Measurements from ENCODE around the gene ZNF609.

Gene ZNF609

GRCh38 chr15:64521726-64522164 lies 61.4 kb downstream of the ZNF609 start:
- CTCF ChIA-PET = interaction anchor here (0.8 to 1.4 kb wide), 2 partner anchors 11 to 15 kb away, joined by 3 to 4 read pairs; no protein-coding TSS in a partner anchor
- POLR2A ChIA-PET = no interaction called here
- no peak overlapping the region for H3K4me3 ChIP-seq (ENCODE audit: control insufficient read depth in 1 of 7, extremely low read depth in 1 of 7, insufficient read depth in 4 of 7, low read depth in 2 of 7, low read length in 6 of 7)
- no peak overlapping the region for H3K27ac ChIP-seq (ENCODE audit: insufficient read depth in 1 of 2, low read depth in 1 of 2, low read length in 2 of 2, poor library complexity in 1 of 2, severe bottlenecking in 2 of 2)
- no peaks in the 10 kb centered on the region for H3K27me3 ChIP-seq (replicated peaks in 2 of 5; ENCODE audit: control insufficient read depth in 4 of 5, insufficient read depth in 5 of 5, low read length in 4 of 5)
- no peaks in the 10 kb centered on the region for H3K9me3 ChIP-seq (ENCODE audit: control extremely low read depth in 1 of 5, control insufficient read depth in 4 of 5, insufficient read depth in 2 of 5, low read depth in 1 of 5, low read length in 4 of 5)
- peaks cover 3 to 11% (median 6%) of the 10 kb centered on the region in 4 experiments for H3K36me3 ChIP-seq (ENCODE audit: control insufficient read depth in 4 of 4, insufficient read depth in 4 of 4, low read length in 3 of 4)
- peak; percentile 48 to 77 (median 58) for DNase-seq
- 42% methylated on average over 3 of the region's 3 CpGs for WGBS (ENCODE audit: insufficient coverage)
- H3K4me1 ChIP-seq (ENCODE audit: control extremely low read depth in 1 of 4, control insufficient read depth in 4 of 4, insufficient read depth in 4 of 4, low read length in 3 of 4) = peaks cover 0 to 8% (median 5%) of the 10 kb centered on the region in 4 experiments

- H3K36me3 ChIP-seq (ENCODE audit: control insufficient read depth in 4 of 4, insufficient read depth in 4 of 4, low read length in 3 of 4) = peaks cover 3 to 10% (median 6%) of the 10 kb centered on the region in 4 experiments
- WGBS (ENCODE audit: insufficient coverage) = 100% methylated on average over 1 of the region's 1 CpG
- H3K27me3 ChIP-seq (replicated peaks in 2 of 5; ENCODE audit: control insufficient read depth in 4 of 5, insufficient read depth in 5 of 5, low read length in 4 of 5) = no peaks in the 10 kb centered on the region
- no peak overlapping the region for H3K4me3 ChIP-seq (ENCODE audit: control insufficient read depth in 1 of 7, extremely low read depth in 1 of 7, insufficient read depth in 4 of 7, low read depth in 2 of 7, low read length in 6 of 7)
- DNase-seq = no peak
- no peak overlapping the region for H3K27ac ChIP-seq (ENCODE audit: insufficient read depth in 1 of 2, low read depth in 1 of 2, low read length in 2 of 2, poor library complexity in 1 of 2, severe bottlenecking in 2 of 2)
- ChIA-PET CTCF (interaction anchor here (1.2 to 1.4 kb wide), 2 partner anchors 15 to 113 kb away, joined by 3 to 4 read pairs; no protein-coding TSS in a partner anchor), POLR2A (interaction anchor here (0.7 kb wide), 1 partner anchor 32 kb away, joined by 3 read pairs; no protein-coding TSS in a partner anchor)
- H3K4me1 ChIP-seq (ENCODE audit: control extremely low read depth in 1 of 4, control insufficient read depth in 4 of 4, insufficient read depth in 4 of 4, low read length in 3 of 4) = peaks cover 0 to 11% (median 7%) of the 10 kb centered on the region in 4 experiments
- no peaks in the 10 kb centered on the region for H3K9me3 ChIP-seq (ENCODE audit: control extremely low read depth in 1 of 5, control insufficient read depth in 4 of 5, insufficient read depth in 2 of 5, low read depth in 1 of 5, low read length in 4 of 5)
These were observed 61.9 kb downstream of the ZNF609 start for GRCh38 chr15:64522226-64522823.

- CTCF ChIA-PET = interaction anchor here (1.2 kb wide), 1 partner anchor 112 kb away, joined by 3 read pairs; no protein-coding TSS in a partner anchor
- Histone ChIP-seq H3K27me3 (replicated peaks in 2 of 5; ENCODE audit: control insufficient read depth in 4 of 5, insufficient read depth in 5 of 5, low read length in 4 of 5) (no peaks in the 10 kb centered on the region), H3K9me3 (ENCODE audit: control extremely low read depth in 1 of 5, control insufficient read depth in 4 of 5, insufficient read depth in 2 of 5, low read depth in 1 of 5, low read length in 4 of 5) (no peaks in the 10 kb centered on the region), H3K4me3 (ENCODE audit: control insufficient read depth in 1 of 7, extremely low read depth in 1 of 7, insufficient read depth in 4 of 7, low read depth in 2 of 7, low read length in 6 of 7) (no peak overlapping the region), H3K27ac (ENCODE audit: insufficient read depth in 1 of 2, low read depth in 1 of 2, low read length in 2 of 2, poor library complexity in 1 of 2, severe bottlenecking in 2 of 2) (no peak overlapping the region), H3K36me3 (ENCODE audit: control insufficient read depth in 4 of 4, insufficient read depth in 4 of 4, low read length in 3 of 4) (peaks cover 1 to 9% (median 3%) of the 10 kb centered on the region in 4 experiments), H3K4me1 (ENCODE audit: control extremely low read depth in 1 of 4, control insufficient read depth in 4 of 4, insufficient read depth in 4 of 4, low read length in 3 of 4) (peaks cover 0 to 17% (median 11%) of the 10 kb centered on the region in 4 experiments)
- 100% methylated on average over 5 of the region's 5 CpGs for WGBS (ENCODE audit: insufficient coverage)
- DNase-seq = no peak
- POLR2A ChIA-PET = interaction anchor here (0.7 kb wide), 1 partner anchor 33 kb away, joined by 3 read pairs; no protein-coding TSS in a partner anchor
These were observed 62.9 kb downstream of the ZNF609 start for GRCh38 chr15:64523240-64523639.

DNA sequence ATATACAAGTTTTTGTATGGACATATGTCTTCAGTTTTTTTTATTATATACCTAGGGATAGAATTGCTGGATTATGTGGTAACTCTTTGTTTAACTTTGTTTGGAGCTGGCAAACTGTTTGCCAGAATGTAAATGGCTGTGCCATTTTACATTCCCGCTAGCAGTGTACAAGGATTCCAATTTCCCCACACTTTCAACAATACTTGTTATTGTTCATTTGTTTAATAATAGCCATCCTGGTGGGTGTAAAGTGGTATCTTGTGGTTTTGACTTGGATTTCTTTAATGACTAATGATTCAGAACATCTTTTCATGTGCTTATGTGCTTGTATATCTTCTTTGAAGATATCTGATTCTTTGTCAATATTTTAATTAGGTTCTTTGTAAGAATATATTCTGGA lies 64.4 kb downstream of the ZNF609 start:
- POLR2A ChIA-PET = no interaction called here
- Histone ChIP-seq H3K9me3 (ENCODE audit: control extremely low read depth in 1 of 5, control insufficient read depth in 4 of 5, insufficient read depth in 2 of 5, low read depth in 1 of 5, low read length in 4 of 5) (no peaks in the 10 kb centered on the region), H3K27me3 (replicated peaks in 2 of 5; ENCODE audit: control insufficient read depth in 4 of 5, insufficient read depth in 5 of 5, low read length in 4 of 5) (no peaks in the 10 kb centered on the region), H3K4me3 (ENCODE audit: control insufficient read depth in 1 of 7, extremely low read depth in 1 of 7, insufficient read depth in 4 of 7, low read depth in 2 of 7, low read length in 6 of 7) (no peak overlapping the region), H3K27ac (ENCODE audit: insufficient read depth in 1 of 2, low read depth in 1 of 2, low read length in 2 of 2, poor library complexity in 1 of 2, severe bottlenecking in 2 of 2) (no peak overlapping the region), H3K4me1 (ENCODE audit: control extremely low read depth in 1 of 4, control insufficient read depth in 4 of 4, insufficient read depth in 4 of 4, low read length in 3 of 4) (peaks cover 0 to 17% (median 11%) of the 10 kb centered on the region in 4 experiments), H3K36me3 (ENCODE audit: control insufficient read depth in 4 of 4, insufficient read depth in 4 of 4, low read length in 3 of 4) (peaks cover 4 to 18% (median 8%) of the 10 kb centered on the region in 4 experiments)
- no CpG with 5 or more reads among the region's 1 CpG for WGBS (ENCODE audit: insufficient coverage)
- DNase-seq = no peak
- CTCF ChIA-PET = interaction anchor here (0.6 to 1.0 kb wide), 2 partner anchors 11 to 66 kb away, joined by 3 read pairs; no protein-coding TSS in a partner anchor

DNA sequence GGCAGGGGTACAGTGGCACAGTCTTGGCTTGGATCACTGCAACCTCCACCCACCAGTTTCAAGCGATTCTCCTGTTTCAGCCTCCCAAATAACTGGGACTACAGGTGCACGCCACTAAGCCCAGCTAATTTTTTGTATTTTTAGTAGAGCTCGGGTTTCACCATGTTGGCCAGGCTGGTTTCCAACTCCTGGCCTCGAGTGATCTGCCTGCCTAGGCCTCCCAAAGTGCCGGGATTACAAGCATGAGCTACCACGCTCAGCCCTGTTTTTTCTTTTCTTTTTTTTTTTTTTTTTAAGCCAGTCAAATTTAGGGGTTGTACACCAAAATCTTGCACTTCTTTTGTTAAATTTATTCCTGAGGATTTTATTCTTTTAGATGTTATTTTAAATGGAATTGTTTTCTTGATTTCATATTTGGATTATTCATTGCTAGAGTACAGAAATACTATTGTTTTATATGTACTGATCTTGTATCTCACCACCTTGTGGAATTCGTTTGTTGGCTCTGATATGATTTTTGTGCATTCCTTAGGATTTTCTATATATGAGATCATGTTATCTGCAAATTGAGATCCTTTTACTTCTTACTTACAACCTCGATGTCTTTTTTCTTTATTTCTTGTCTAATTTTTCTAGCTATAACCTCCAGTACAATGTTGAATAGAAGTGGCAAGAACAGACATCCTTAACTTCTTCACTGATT lies 65.6 kb downstream of the ZNF609 start:
- no peak overlapping the region for H3K27ac ChIP-seq (ENCODE audit: insufficient read depth in 1 of 2, low read depth in 1 of 2, low read length in 2 of 2, poor library complexity in 1 of 2, severe bottlenecking in 2 of 2)
- H3K36me3 ChIP-seq (ENCODE audit: control insufficient read depth in 4 of 4, insufficient read depth in 4 of 4, low read length in 3 of 4) = peaks cover 2 to 13% (median 7%) of the 10 kb centered on the region in 4 experiments
- H3K9me3 ChIP-seq (ENCODE audit: control extremely low read depth in 1 of 5, control insufficient read depth in 4 of 5, insufficient read depth in 2 of 5, low read depth in 1 of 5, low read length in 4 of 5) = no peaks in the 10 kb centered on the region
- ChIA-PET POLR2A (no interaction called here), CTCF (interaction anchor here (1.0 to 1.1 kb wide), 2 partner anchors 11 to 128 kb away, joined by 3 to 4 read pairs; no protein-coding TSS in a partner anchor)
- H3K4me1 ChIP-seq (ENCODE audit: control extremely low read depth in 1 of 4, control insufficient read depth in 4 of 4, insufficient read depth in 4 of 4, low read length in 3 of 4) = peaks cover 0 to 17% (median 11%) of the 10 kb centered on the region in 4 experiments
- DNase-seq = no peak
- H3K27me3 ChIP-seq (replicated peaks in 2 of 5; ENCODE audit: control insufficient read depth in 4 of 5, insufficient read depth in 5 of 5, low read length in 4 of 5) = no peaks in the 10 kb centered on the region
- no peak overlapping the region for H3K4me3 ChIP-seq (ENCODE audit: control insufficient read depth in 1 of 7, extremely low read depth in 1 of 7, insufficient read depth in 4 of 7, low read depth in 2 of 7, low read length in 6 of 7)
- 95% methylated on average over 3 of the region's 8 CpGs for WGBS (ENCODE audit: insufficient coverage)

DNA sequence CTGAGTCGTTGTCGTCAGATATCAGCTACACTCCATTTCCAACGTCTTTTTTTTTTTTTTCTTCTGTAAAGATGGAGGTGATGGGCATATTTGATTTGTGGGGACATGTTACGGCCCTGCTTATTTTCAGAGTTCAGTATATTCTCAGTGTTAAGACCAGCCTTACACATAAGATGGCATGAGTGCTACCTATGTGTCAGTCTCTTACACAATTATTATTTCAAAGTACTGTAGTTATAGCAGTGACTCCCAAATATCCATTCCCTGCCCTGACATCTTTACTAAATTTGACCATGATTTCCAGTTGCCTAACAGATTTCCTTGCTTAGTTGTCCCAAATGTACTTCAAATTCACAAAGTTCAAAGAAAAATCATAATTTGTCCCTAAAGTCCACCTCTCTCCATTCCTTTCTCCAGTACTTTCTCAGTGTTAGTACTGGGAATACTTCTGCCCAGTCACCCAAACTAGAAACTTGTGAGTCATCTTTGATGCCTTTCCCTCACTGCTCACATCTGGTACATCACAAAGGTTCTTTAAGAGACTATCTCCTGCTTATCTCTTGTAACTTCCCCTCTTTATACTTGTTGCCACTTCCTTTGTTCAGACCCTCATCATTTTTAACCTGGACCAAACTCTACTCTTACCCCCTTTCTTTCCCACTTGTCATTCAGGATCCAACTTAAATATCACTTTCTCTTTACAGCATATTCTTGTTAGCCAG lies 67.0 kb downstream of the ZNF609 start:
- CTCF ChIA-PET = no interaction called here
- POLR2A ChIA-PET = no interaction called here

More for the DNA sequence above, 67.0 kb downstream of the ZNF609 start:
- H3K27me3 ChIP-seq (replicated peaks in 2 of 5; ENCODE audit: control insufficient read depth in 4 of 5, insufficient read depth in 5 of 5, low read length in 4 of 5) = no peaks in the 10 kb centered on the region
- H3K4me3 ChIP-seq (ENCODE audit: control insufficient read depth in 1 of 7, extremely low read depth in 1 of 7, insufficient read depth in 4 of 7, low read depth in 2 of 7, low read length in 6 of 7) = no peak overlapping the region
- H3K27ac ChIP-seq (ENCODE audit: insufficient read depth in 1 of 2, low read depth in 1 of 2, low read length in 2 of 2, poor library complexity in 1 of 2, severe bottlenecking in 2 of 2) = no peak overlapping the region
- WGBS (ENCODE audit: insufficient coverage) = no CpG with 5 or more reads among the region's 4 CpGs
- H3K4me1 ChIP-seq (ENCODE audit: control extremely low read depth in 1 of 4, control insufficient read depth in 4 of 4, insufficient read depth in 4 of 4, low read length in 3 of 4) = peaks cover 2 to 18% (median 10%) of the 10 kb centered on the region in 4 experiments
- no peaks in the 10 kb centered on the region for H3K9me3 ChIP-seq (ENCODE audit: control extremely low read depth in 1 of 5, control insufficient read depth in 4 of 5, insufficient read depth in 2 of 5, low read depth in 1 of 5, low read length in 4 of 5)
- peak; percentile 24 to 70 (median 60) for DNase-seq
- peaks cover 2 to 13% (median 7%) of the 10 kb centered on the region in 4 experiments for H3K36me3 ChIP-seq (ENCODE audit: control insufficient read depth in 4 of 4, insufficient read depth in 4 of 4, low read length in 3 of 4)
